Activated T-cell treated with anti-CD3 and anti-CD28 coated beads, Interleukin-2, amount 50 U/mL, for 72 hours (primary cell): ENCODE results near the gene CNOT4. TPM values are rescaled to one million over a fixed set of nuclear protein-coding genes. Genes with fewer than 3 reads are reported as not detected.
"Not testable (repeated sequence)": the region's sequence is repeated elsewhere in the genome, so short reads cannot be mapped to it uniquely, and the experiment has no call there.

Source experiments
- ATAC-seq, 2 donors: fragments of 150-1000 bp; cut with Tn5 transposase; replicated peaks in 1 of 2; 2 replicates each; pipeline ENCODE4 v1.10.0; 2021; ENCODE audit warnings: moderate library complexity in 2 of 2, mild to moderate bottlenecking in 1 of 2
- DNase-seq, 2 donors: peaks; one replicate each; pipeline ENCODE4 v3.0.0; 2021 to 2022; ENCODE audit warnings: mixed read lengths in 1 of 2
- H3K27ac Mint-ChIP-seq: one replicate; pipeline ENCODE4 v1.8.0; 2022; ENCODE audit warnings: mild to moderate bottlenecking, moderate library complexity, mixed read lengths
- H3K27me3 Mint-ChIP-seq: one replicate; pipeline ENCODE4 v1.8.0; 2022; ENCODE audit warnings: low read depth, mixed read lengths
- H3K36me3 Mint-ChIP-seq, 2 donors: one replicate each; pipeline ENCODE4 v1.8.0; 2022; ENCODE audit warnings: mixed read lengths in 2 of 2, mild to moderate bottlenecking in 1 of 2; ENCODE audit not compliant: insufficient read depth in 2 of 2
- H3K4me1 Mint-ChIP-seq: one replicate; pipeline ENCODE4 v1.8.0; 2022; ENCODE audit warnings: low read depth, mixed read lengths
- H3K4me3 Mint-ChIP-seq, 2 donors: one replicate each; pipeline ENCODE4 v1.8.0; 2022; ENCODE audit warnings: mild to moderate bottlenecking in 2 of 2, mixed read lengths in 2 of 2, moderate library complexity in 2 of 2
- H3K9me3 Mint-ChIP-seq, 2 donors: one replicate each; pipeline ENCODE4 v1.8.0; 2022; ENCODE audit warnings: mixed read lengths in 2 of 2
- total RNA-seq, 2 donors: library from RNA; stranded (reverse); gene quantifications; one replicate each; pipeline ENCODE4 v1.2.3, GENCODE V29; 2022

The CNOT4 gene
- total RNA-seq, 2 donors from 2014 or later, result 25.2 to 25.9 TPM

DNA sequence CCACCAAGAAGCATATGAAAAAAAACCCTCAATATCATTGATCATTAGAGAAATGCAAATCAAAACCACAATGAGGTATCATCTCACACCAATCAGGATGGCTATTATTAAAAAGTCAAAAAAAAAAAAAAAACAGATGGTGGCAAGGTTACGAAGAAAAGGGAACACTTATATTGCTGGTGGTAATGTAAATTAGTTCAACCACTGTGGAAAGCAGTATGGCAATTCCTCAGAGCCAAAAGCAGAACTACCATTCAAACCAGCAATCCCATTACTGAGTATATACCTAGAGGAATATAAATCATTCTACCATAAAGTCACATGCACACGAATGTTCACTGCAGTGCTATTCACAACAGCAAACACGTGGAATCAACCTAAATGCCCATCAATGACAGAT is 46.0 kb downstream of the CNOT4 start:
- Mint-ChIP-seq H3K4me3 (no peak overlapping the region), H3K4me1 (peaks cover 25% of the 10 kb centered on the region), H3K36me3 (peaks cover 1 to 4% of the 10 kb centered on the region in 2 donors), H3K27me3 (no peaks in the 10 kb centered on the region), H3K9me3 (no peaks in the 10 kb centered on the region), H3K27ac (no peak overlapping the region)
- DNase-seq (no peak), ATAC-seq (no peak)

- peaks cover 33% of the 10 kb centered on the region for H3K4me1 Mint-ChIP-seq
- H3K36me3 Mint-ChIP-seq, result peaks cover 0 to 1% of the 10 kb centered on the region in 2 donors
- peak overlapping the region; percentile 5 for H3K27ac Mint-ChIP-seq
- H3K9me3 Mint-ChIP-seq, result no peaks in the 10 kb centered on the region
- H3K27me3 Mint-ChIP-seq, result no peaks in the 10 kb centered on the region
- peak overlapping the region in 1 of 2 donors; percentile 20 for H3K4me3 Mint-ChIP-seq
- DNase-seq (no peak), ATAC-seq (peak in 1 of 2 donors; percentile 28)
Observed at GRCh38 chr7:135459951-135460567, 49.8 kb downstream of the CNOT4 start.

DNA sequence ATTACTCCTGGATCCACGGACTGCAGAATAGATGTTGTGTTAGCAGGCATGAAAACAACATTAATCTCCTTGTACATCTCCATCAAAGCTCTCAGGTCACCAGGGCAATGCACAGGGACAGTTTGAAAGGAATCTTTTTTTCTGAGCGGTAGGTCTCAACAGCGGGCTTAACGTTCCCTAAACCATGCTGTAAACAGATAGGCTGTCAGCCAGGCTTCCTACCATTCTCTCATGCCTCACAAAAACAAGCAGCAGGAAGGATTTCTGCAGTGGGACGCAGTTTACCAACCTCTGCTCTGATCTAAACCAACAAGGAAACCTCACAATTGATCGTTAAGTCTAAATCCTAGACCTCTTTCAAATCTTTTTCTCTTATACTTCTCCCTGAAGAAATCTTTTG is 50.8 kb downstream of the CNOT4 start:
- Mint-ChIP-seq H3K9me3 (no peaks in the 10 kb centered on the region), H3K4me3 (no peak overlapping the region), H3K27ac (peak overlapping the region; percentile 68), H3K4me1 (peaks cover 41% of the 10 kb centered on the region), H3K27me3 (no peaks in the 10 kb centered on the region), H3K36me3 (peaks cover 0 to 1% of the 10 kb centered on the region in 2 donors)
- DNase-seq (no peak), ATAC-seq (no peak)

GRCh38 chr7:135454060-135454459 is 55.8 kb downstream of the CNOT4 start:
- H3K4me3 Mint-ChIP-seq, result no peak overlapping the region
- no peaks in the 10 kb centered on the region for H3K36me3 Mint-ChIP-seq
- H3K27me3 Mint-ChIP-seq, result no peaks in the 10 kb centered on the region
- peaks cover 39% of the 10 kb centered on the region for H3K4me1 Mint-ChIP-seq
- peak; percentile 66 to 78 for ATAC-seq
- no peak overlapping the region for H3K27ac Mint-ChIP-seq
- no peak for DNase-seq
- no peaks in the 10 kb centered on the region for H3K9me3 Mint-ChIP-seq

DNA sequence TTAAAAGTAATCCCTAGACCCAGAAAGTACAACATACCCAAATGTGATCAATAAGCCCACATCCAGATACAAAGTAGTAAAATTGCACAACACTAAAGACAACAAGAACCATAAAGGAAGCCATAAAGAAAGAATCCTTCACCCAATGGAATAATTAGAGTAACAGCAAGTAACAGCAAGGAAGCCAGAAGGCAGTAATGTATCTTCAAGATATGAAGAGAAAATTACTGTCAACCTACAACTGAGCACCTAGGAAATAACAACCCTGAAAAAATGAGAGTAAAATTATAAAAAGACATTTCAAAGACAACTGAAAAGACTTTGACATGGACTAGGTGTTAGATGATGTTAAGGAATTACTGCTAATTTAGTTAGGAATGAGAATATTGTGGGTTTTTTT is 60.5 kb downstream of the CNOT4 start:
- peaks cover 0 to 2% of the 10 kb centered on the region in 2 donors for H3K36me3 Mint-ChIP-seq
- H3K9me3 Mint-ChIP-seq, result no peaks in the 10 kb centered on the region
- H3K27ac Mint-ChIP-seq, result no peak overlapping the region
- ATAC-seq, result no peak
- peaks cover 23% of the 10 kb centered on the region for H3K4me1 Mint-ChIP-seq
- no peak for DNase-seq
- H3K4me3 Mint-ChIP-seq, result no peak overlapping the region
- H3K27me3 Mint-ChIP-seq, result no peaks in the 10 kb centered on the region

GRCh38 chr7:135448753-135449152 is 61.1 kb downstream of the CNOT4 start:
- peaks cover 19% of the 10 kb centered on the region for H3K4me1 Mint-ChIP-seq
- no peaks in the 10 kb centered on the region for H3K9me3 Mint-ChIP-seq
- DNase-seq (no peak), ATAC-seq (peak in 1 of 2 donors; percentile 49)
- no peaks in the 10 kb centered on the region for H3K27me3 Mint-ChIP-seq
- H3K36me3 Mint-ChIP-seq, result peaks cover 0 to 2% of the 10 kb centered on the region in 2 donors
- peak overlapping the region in 1 of 2 donors; percentile 15 for H3K4me3 Mint-ChIP-seq
- peak overlapping the region; percentile 56 for H3K27ac Mint-ChIP-seq

DNA sequence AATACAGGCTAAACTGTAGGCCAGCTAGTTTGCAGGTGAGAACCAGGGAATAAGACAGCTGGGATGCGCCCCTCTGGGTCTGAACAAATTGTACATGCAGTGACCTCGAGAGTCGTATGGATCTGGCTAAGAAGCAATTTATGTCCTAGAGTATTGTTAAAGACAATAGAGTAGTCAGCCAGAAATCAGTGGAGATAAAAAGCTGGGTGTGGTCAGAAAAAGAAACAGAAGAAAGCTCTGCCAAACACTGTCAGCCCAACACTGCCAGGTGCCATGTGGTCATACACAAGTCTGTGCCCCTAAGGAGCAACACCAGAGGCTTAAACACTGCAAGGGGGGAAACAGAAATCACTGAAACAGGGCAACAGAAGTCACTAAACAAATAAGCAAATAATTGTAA is 62.2 kb downstream of the CNOT4 start:
- Mint-ChIP-seq H3K36me3 (peaks cover 0 to 2% of the 10 kb centered on the region in 2 donors), H3K27me3 (no peaks in the 10 kb centered on the region), H3K4me3 (no peak overlapping the region), H3K27ac (peak overlapping the region; percentile 62), H3K4me1 (peaks cover 19% of the 10 kb centered on the region), H3K9me3 (no peaks in the 10 kb centered on the region)
- ATAC-seq, result no peak
- no peak for DNase-seq

DNA sequence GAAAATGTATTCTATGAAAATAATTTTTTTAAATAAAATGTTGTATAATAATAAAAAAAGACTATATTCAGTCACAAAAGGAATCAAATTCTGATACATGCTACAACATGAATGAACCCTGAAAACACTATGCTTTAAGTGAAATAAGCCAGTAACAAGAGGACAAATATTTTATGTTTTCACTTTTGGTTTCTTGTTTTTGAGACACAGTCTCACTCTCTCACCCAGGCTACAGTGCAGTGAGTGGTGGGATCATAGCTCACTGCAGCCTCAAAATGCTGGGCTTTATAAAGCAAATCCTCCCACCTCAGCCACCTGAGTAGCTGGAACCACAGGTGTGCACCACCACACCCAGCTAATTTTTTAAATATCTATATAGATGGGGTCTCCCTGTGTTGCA is 64.2 kb downstream of the CNOT4 start:
- H3K27me3 Mint-ChIP-seq, result no peaks in the 10 kb centered on the region
- H3K9me3 Mint-ChIP-seq, result no peaks in the 10 kb centered on the region
- H3K4me3 Mint-ChIP-seq, result no peak overlapping the region
- H3K27ac Mint-ChIP-seq, result no peak overlapping the region
- peaks cover 0 to 2% of the 10 kb centered on the region in 2 donors for H3K36me3 Mint-ChIP-seq
- DNase-seq (no peak), ATAC-seq (no peak)
- H3K4me1 Mint-ChIP-seq, result peaks cover 25% of the 10 kb centered on the region

- H3K36me3 Mint-ChIP-seq, ATAC-seq, H3K27ac Mint-ChIP-seq, H3K27me3 Mint-ChIP-seq, H3K9me3 Mint-ChIP-seq, DNase-seq, H3K4me3 Mint-ChIP-seq: not testable (repeated sequence)
- peaks cover 20% of the 10 kb centered on the region for H3K4me1 Mint-ChIP-seq
Observed at GRCh38 chr7:135445266-135445665, 64.6 kb downstream of the CNOT4 start.

DNA sequence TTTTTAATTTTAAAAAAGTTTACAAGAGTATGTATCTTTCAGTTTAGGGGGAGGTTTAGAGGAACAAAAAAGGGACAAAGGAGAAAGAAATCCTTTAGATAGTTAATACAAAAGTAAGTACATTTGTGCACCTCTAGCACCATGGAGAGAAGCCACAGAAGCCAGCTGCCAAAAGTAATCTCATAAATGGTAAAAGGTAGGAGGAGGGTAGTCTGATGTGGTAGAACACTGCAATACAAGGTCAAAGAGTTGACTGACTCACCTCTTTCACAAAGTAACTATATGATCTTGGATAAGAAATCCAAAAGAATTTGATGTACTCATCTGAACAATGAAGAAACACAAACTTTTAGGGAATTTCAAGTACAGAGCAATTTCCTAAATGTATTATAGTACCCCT is 68.1 kb downstream of the CNOT4 start:
- H3K9me3 Mint-ChIP-seq, result no peaks in the 10 kb centered on the region
- H3K27me3 Mint-ChIP-seq, result no peaks in the 10 kb centered on the region
- no peak overlapping the region for H3K4me3 Mint-ChIP-seq
- H3K36me3 Mint-ChIP-seq, result peaks cover 0 to 12% of the 10 kb centered on the region in 2 donors
- ATAC-seq (peak in 1 of 2 donors; percentile 65), DNase-seq (no peak)
- H3K27ac Mint-ChIP-seq, result no peak overlapping the region
- H3K4me1 Mint-ChIP-seq, result peaks cover 9% of the 10 kb centered on the region

DNA sequence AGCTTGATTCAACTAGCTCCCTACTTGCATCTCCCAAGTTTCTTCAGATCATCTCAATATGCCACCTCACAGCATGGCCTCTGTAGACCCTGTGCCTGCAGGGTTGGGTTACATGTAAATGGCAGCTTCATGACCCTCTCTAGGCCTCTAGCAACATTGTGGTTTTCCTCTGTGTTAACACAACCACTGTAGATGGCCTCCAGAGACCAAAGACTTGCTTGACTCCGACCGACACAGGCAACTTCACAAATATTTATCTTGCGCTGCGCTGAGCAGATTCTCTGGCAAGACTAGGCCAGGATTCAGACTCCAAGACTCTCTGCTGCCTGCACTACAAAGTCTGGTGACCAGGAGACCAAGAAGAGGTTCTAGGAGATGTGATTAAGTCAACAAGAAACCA is 75.9 kb downstream of the CNOT4 start:
- H3K4me3 Mint-ChIP-seq, result no peak overlapping the region
- no peak for DNase-seq
- ATAC-seq, result no peak
- H3K36me3 Mint-ChIP-seq, result peaks cover 8 to 37% of the 10 kb centered on the region in 2 donors
- H3K9me3 Mint-ChIP-seq, result peaks cover 0 to 2% of the 10 kb centered on the region in 2 donors
- no peak overlapping the region for H3K27ac Mint-ChIP-seq
- no peaks in the 10 kb centered on the region for H3K27me3 Mint-ChIP-seq
- peaks cover 20% of the 10 kb centered on the region for H3K4me1 Mint-ChIP-seq

- no peaks in the 10 kb centered on the region for H3K27me3 Mint-ChIP-seq
- DNase-seq (no peak), ATAC-seq (no peak)
- peaks cover 28% of the 10 kb centered on the region for H3K4me1 Mint-ChIP-seq
- no peak overlapping the region for H3K4me3 Mint-ChIP-seq
- peaks cover 5 to 21% of the 10 kb centered on the region in 2 donors for H3K36me3 Mint-ChIP-seq
- H3K27ac Mint-ChIP-seq, result no peak overlapping the region
- H3K9me3 Mint-ChIP-seq, result peaks cover 0 to 2% of the 10 kb centered on the region in 2 donors
Observed at GRCh38 chr7:135430626-135431025, 79.3 kb downstream of the CNOT4 start.

DNA sequence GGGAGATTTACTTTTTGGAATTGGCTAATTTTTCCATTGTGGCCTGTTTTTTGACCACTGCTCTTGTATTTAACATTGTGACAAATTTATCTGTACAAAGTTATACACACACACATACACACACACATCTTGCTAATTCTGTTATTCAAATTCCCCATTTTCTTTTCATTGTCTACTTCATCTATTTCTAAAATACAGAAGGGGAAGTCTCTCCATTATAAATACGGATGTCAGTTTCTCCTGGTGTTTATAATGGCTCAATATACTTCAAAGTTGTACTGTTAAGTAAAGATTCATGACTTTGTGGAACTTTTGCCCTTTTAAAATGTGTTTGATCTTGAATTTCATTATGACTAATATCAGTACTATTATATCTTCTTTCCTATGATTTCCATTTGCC is 81.0 kb downstream of the CNOT4 start:
- no peak for DNase-seq
- Mint-ChIP-seq H3K4me3 (no peak overlapping the region), H3K36me3 (peaks cover 2 to 10% of the 10 kb centered on the region in 2 donors), H3K27ac (no peak overlapping the region), H3K9me3 (no peaks in the 10 kb centered on the region), H3K27me3 (no peaks in the 10 kb centered on the region), H3K4me1 (peaks cover 28% of the 10 kb centered on the region)
- ATAC-seq, result no peak

DNA sequence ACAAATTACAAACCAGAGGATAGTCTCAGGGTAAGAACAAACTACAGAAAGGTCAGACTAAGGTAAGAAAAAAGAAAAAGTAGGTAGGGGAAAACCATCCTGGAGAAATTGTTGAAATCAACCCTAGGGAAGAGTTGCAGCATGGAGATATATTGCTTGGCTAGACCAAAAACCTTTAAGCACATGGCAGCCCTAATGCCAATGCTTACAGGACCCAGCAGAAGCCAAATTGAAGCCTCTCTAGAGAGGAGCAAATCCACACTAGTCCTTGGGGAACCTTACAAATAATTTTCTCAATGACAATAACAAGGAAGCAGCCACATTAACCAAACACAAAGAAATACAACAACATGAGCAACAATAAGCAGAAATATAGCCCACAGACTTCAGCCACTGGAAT is 81.9 kb downstream of the CNOT4 start:
- Mint-ChIP-seq H3K4me3 (no peak overlapping the region), H3K27ac (no peak overlapping the region), H3K27me3 (no peaks in the 10 kb centered on the region), H3K9me3 (no peaks in the 10 kb centered on the region), H3K36me3 (peaks cover 2 to 7% of the 10 kb centered on the region in 2 donors), H3K4me1 (peaks cover 28% of the 10 kb centered on the region)
- DNase-seq (no peak), ATAC-seq (no peak)
